AG09319 (cell line): ENCODE data around the gene TAAR5.

Experiments
- DNase-seq: peaks from one replicate; pipeline ENCODE4 v3.0.0-alpha.2; 2010; ENCODE audit warnings: low read depth; ENCODE audit errors: extremely low read depth
- TF ChIP-seq, protein P1 (sequence below): IDR thresholded peaks from 2 replicates; pipeline ENCODE4 v1.5.1; 2011; ENCODE audit warnings: low read depth, mild to moderate bottlenecking, inconsistent platforms, low read length, moderate library complexity

Gene TAAR5

DNA sequence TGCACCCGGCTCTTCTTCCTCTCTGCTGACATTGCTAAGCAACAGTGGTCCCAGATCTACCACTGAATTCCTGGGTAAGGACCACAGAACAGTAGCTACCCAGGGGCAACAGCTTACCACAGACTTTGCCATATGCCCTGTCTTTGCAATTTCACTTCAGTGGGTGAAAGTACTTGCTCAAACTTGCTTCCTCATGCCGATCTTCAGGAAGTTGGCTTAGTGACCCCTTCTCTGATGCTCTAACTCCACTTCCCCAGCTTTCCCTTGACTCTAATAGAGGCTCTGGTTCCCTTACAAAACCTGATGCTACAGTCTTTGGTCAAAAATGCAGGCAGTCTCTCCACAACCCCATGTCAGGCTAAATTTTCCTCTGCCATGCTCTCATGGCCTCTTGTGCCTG, 3.3 kb upstream of the TAAR5 start:
- no peak for DNase-seq

DNA sequence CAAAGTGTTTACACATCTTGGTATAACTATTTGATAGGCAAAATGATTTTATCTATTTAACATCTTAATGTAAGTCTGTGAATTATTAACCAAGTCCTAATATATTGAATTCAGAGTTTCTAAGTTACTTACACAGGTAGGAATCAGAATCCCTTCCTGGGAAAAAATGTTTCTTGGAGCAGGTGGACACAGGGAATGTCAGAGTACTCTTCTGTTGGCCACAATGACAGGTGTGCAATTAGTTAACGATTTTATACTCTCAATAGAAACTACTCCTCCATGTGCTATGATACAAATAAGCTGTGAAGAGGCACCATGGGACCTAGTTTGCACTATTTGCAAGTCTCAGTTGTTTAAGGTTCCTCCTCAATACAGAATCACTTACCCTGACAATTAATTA, 821 bp upstream of the TAAR5 start:
- DNase-seq, result no peak
- TF ChIP-seq, protein P1, sequence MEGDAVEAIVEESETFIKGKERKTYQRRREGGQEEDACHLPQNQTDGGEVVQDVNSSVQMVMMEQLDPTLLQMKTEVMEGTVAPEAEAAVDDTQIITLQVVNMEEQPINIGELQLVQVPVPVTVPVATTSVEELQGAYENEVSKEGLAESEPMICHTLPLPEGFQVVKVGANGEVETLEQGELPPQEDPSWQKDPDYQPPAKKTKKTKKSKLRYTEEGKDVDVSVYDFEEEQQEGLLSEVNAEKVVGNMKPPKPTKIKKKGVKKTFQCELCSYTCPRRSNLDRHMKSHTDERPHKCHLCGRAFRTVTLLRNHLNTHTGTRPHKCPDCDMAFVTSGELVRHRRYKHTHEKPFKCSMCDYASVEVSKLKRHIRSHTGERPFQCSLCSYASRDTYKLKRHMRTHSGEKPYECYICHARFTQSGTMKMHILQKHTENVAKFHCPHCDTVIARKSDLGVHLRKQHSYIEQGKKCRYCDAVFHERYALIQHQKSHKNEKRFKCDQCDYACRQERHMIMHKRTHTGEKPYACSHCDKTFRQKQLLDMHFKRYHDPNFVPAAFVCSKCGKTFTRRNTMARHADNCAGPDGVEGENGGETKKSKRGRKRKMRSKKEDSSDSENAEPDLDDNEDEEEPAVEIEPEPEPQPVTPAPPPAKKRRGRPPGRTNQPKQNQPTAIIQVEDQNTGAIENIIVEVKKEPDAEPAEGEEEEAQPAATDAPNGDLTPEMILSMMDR, result no peak

More for the DNA sequence above, 3.3 kb upstream of the TAAR5 start:
- TF ChIP-seq, protein P1, result no peak

DNA sequence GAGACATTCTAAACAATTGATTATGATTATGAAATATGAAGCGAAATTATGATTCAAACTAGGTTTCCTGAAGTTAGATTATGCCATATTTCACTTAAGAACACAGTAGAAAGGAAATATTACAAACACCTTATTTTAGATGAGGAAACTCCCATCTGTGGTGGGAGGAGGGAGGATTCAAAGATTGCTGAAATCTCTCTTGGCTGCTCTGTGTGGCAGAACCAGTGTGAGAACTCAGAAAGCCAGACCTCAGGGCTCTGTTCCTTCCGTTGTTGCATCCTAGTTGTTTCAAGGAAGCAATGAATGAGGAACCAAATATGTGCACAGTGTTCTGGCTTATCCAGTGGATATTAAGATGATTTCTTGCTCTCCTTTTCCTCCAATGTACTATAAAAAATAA, 2.1 kb downstream of the TAAR5 start:
- TF ChIP-seq, protein P1, result no peak
- no peak for DNase-seq

- no peak for DNase-seq
- TF ChIP-seq, protein P1, result no peak
Measured at GRCh38 chr6:132584698-132585097, 4.8 kb downstream of the TAAR5 start.

- DNase-seq, result no peak
- TF ChIP-seq, protein P1, result no peak
Measured at GRCh38 chr6:132571774-132572173, 17.8 kb downstream of the TAAR5 start.

DNA sequence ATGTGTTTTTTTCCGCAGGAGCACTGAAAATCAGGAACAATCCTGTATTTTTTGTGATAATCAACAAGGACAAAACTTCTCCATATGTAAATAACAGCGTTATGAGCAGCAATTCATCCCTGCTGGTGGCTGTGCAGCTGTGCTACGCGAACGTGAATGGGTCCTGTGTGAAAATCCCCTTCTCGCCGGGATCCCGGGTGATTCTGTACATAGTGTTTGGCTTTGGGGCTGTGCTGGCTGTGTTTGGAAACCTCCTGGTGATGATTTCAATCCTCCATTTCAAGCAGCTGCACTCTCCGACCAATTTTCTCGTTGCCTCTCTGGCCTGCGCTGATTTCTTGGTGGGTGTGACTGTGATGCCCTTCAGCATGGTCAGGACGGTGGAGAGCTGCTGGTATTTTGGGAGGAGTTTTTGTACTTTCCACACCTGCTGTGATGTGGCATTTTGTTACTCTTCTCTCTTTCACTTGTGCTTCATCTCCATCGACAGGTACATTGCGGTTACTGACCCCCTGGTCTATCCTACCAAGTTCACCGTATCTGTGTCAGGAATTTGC, 19.2 kb downstream of the TAAR5 start, which contains the start of gene TAAR6:
TSS of gene TAAR6 (plus strand) at position 102 of the 557 bp plus-strand sequence. CDS start at position 102, 0 bp downstream.
- TF ChIP-seq, protein P1, result no peak
- DNase-seq, result no peak

GRCh38 chr6:132569170-132569569, 20.4 kb downstream of the TAAR5 start:
- no peak for DNase-seq

More at GRCh38 chr6:132569170-132569569, 20.4 kb downstream of the TAAR5 start:
- TF ChIP-seq, protein P1, result no peak
